Activated CD4-positive, alpha-beta T cell treated with anti-CD3 and anti-CD28 coated beads for 4 hours (primary cell): ENCODE data around the gene PTPRF.

ENCODE experiments used
- DNase-seq, 2 donors: peaks; one replicate each; pipeline ENCODE4 v3.0.0-alpha.2; 2020

The PTPRF gene

GRCh38 chr1:43584204-43584603, 53.5 kb downstream of the PTPRF start:
- no peak for DNase-seq

DNA sequence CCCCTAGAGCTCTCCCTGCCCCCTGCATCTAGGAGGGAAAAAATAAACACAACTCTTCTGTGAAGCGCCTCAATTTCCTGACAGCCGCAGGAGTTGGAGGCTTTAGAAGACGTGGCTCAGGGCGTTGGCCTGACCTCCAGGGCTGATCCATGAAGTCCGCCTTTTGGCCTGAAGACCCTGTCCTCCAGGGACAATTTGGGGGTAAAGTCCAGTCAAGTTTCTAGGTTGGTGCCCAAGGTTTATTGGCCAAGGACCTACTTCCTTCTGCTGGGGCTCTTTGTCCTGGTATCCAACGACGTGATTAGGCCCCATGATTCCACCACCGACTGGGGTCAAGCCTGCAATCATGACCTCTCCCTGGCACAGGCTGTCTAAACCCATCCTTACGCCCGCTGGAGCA, 54.9 kb downstream of the PTPRF start:
- no peak for DNase-seq

- no peak for DNase-seq
Observed at GRCh38 chr1:43586136-43586731, 55.6 kb downstream of the PTPRF start.

DNA sequence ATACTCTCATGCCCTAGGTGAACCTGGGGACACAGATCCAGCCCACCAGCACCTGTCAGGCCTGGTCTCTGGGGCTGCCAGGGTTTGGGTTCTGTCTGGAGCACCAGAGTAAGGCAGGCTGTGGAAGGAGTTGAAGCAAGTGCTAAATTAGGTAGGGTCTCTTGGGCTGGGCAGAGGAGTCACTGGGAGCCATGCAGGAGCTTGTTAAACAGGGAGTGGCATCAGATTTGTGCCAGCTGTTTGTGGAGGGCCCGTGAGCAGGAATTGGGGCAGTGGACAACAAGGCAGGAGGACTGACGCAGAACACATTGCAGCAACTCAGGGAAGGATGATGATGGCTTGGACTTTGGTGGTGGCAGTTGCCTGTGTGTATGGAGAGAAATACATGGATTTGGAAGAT, 56.3 kb downstream of the PTPRF start:
- DNase-seq: no peak

- no peak for DNase-seq
Observed at GRCh38 chr1:43587594-43587993, 56.9 kb downstream of the PTPRF start.

- no peak for DNase-seq
Observed at GRCh38 chr1:43588592-43588991, 57.9 kb downstream of the PTPRF start.

- no peak for DNase-seq
Observed at GRCh38 chr1:43590388-43590925, 59.8 kb downstream of the PTPRF start.

DNA sequence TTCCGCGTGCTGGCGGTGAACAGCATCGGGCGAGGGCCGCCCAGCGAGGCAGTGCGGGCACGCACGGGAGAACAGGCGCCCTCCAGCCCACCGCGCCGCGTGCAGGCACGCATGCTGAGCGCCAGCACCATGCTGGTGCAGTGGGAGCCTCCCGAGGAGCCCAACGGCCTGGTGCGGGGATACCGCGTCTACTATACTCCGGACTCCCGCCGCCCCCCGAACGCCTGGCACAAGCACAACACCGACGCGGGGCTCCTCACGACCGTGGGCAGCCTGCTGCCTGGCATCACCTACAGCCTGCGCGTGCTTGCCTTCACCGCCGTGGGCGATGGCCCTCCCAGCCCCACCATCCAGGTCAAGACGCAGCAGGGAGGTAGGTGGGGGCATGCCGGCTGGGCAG, 60.5 kb downstream of the PTPRF start:
- DNase-seq: no peak

DNA sequence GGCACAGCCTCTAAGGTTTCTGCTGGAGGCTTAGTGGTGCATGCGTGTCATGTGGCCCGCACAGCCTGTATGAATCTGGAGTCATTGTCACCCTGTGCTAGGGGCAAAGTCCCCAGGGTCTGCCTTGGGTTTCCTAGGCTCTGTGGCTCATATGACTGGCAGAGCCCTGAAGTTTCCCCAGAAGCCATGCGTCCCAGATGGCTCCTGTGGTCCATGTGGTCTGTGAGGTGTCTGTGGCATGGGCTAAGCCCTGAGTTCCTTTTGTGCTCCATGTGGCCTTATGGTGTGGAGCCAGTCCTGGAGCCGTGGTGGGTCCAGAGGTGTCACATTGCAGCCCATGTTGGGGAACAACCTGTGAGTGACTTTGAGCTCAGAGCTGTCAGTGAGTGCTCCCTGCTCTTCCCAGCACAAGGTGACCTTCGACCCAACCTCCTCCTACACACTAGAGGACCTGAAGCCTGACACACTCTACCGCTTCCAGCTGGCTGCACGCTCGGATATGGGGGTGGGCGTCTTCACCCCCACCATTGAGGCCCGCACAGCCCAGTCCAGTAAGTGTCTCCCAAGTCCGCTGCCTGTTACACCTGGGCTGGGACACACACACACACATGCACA, 61.5 kb downstream of the PTPRF start:
- DNase-seq: no peak

DNA sequence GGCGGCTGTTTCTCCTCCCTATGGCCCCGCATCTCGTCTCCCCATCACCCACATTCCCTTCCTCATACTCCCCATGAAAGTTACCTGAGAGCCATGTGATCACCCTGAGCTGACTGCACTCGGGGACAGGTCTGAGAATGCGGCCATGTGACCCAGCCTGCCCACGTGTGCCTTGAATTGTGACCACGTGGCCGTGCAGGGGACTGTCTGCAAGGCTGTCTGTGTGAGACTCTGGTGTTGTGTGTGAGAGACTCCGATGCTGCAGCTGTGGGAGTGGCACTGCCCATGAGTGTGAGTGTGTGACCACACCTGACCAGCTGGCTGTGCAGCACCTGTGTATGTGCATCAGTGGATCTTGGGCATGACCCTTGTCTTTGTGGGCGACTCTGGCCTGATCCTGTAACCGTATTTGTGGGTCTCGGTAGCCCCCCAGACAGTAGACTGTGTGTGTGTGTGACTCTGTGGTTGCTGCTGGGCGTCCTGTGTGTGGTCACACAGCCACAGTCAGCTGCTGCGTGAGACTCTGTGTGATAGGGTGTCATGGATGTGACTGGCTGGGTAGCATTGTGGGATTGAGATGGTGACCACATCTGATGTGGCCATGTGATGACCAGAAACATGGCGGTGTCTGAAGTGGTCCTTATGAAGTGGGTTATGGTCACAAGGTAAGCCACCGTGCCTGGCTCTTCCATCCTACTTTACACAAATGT, 62.4 kb downstream of the PTPRF start:
- DNase-seq: no peak

GRCh38 chr1:43596579-43596978, 65.9 kb downstream of the PTPRF start:
- DNase-seq: no peak

DNA sequence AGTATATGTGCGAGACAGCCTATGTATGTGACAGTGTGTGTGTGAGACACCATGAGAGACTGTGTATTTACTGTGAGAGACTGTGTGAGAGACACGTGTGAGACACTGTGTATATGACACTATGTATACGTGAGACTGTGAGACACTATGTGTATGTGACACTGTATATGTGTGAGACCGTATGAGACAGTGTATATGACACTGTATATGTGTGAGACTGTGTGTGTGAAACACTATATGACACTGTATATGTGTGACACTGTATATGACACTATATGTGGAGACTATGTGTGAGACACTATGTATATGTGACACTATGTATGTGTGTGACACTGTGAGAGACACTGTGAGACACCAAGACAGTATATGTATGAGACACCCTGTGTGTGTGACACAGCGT, 66.3 kb downstream of the PTPRF start:
- no peak for DNase-seq

- DNase-seq: no peak
Observed at GRCh38 chr1:43597721-43598120, 67.0 kb downstream of the PTPRF start.

- DNase-seq: no peak
Observed at GRCh38 chr1:43598622-43599021, 67.9 kb downstream of the PTPRF start.

GRCh38 chr1:43600033-43601020, 69.6 kb downstream of the PTPRF start:
- no peak for DNase-seq

- DNase-seq: no peak
Observed at GRCh38 chr1:43602990-43603389, 72.3 kb downstream of the PTPRF start.

DNA sequence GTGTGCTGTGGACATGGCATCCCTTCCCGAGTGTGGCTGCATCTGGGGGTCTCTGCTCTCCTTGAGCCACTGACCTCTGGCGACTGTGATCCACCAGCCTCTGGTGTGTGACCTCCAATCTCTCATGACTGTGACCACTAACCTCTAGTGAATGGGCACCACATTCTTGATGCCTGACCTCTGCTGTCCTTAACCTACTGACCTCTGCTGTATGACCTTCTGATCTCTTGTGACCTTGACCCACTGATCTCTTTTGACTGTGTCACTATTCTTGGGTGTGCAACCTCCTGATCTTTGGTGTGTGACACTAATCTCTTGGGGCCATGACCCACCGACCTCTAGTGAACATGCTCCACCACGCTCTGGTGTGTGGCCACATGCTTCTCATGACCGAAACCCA, 73.5 kb downstream of the PTPRF start:
- DNase-seq: no peak

GRCh38 chr1:43605157-43605556, 74.5 kb downstream of the PTPRF start:
- no peak for DNase-seq

GRCh38 chr1:43605766-43606165, 75.1 kb downstream of the PTPRF start:
- DNase-seq: no peak

DNA sequence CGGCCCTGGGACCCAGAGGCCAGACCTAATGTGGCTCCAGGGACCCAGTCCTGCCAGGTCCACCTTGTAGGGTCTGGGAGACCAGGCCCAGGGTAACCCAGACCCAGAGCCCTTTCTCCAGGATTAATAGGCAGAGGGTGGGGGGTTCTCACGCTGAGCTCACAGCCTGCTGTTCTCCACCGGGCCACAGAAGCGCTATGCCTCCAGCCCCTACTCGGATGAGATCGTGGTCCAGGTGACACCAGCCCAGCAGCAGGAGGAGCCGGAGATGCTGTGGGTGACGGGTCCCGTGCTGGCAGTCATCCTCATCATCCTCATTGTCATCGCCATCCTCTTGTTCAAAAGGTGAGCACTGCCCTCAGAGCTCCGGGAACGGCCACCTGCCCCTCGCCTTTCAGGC, 75.9 kb downstream of the PTPRF start:
- DNase-seq: no peak

GRCh38 chr1:43608827-43609226, 78.1 kb downstream of the PTPRF start:
- DNase-seq: no peak

- no peak for DNase-seq
Observed at GRCh38 chr1:43610339-43610738, 79.7 kb downstream of the PTPRF start.

DNA sequence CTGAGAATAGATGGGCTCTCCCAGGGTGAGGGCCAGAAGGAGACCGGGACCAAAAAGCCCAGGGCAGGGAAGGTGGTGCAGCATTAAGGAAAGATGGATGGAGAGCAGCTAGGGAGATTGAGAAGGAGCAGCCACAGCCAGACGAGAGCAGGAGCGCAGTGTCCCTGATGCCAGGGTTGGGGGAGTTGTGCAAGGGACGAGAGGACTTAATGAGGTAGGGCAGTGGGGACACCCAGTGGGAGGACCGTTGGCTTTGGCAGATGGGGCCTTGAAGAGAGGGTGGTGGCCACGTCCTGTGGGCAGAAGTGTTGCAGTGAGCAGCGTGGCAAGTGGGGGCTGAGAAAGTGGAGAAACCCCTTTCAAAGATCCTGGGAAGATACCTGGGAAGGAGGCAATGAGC, 81.3 kb downstream of the PTPRF start:
- DNase-seq: no peak
